ENCODE measurements around the gene TRIM8. TPM values are rescaled to one million over a fixed set of nuclear protein-coding genes. Genes with fewer than 3 reads are reported as not detected.
A peak's percentile ranks its signal among the peaks of the same experiment; 100 is the strongest.

The TRIM8 gene
- total RNA-seq, 1 experiment from 2014 or later: 36.3 TPM

DNA sequence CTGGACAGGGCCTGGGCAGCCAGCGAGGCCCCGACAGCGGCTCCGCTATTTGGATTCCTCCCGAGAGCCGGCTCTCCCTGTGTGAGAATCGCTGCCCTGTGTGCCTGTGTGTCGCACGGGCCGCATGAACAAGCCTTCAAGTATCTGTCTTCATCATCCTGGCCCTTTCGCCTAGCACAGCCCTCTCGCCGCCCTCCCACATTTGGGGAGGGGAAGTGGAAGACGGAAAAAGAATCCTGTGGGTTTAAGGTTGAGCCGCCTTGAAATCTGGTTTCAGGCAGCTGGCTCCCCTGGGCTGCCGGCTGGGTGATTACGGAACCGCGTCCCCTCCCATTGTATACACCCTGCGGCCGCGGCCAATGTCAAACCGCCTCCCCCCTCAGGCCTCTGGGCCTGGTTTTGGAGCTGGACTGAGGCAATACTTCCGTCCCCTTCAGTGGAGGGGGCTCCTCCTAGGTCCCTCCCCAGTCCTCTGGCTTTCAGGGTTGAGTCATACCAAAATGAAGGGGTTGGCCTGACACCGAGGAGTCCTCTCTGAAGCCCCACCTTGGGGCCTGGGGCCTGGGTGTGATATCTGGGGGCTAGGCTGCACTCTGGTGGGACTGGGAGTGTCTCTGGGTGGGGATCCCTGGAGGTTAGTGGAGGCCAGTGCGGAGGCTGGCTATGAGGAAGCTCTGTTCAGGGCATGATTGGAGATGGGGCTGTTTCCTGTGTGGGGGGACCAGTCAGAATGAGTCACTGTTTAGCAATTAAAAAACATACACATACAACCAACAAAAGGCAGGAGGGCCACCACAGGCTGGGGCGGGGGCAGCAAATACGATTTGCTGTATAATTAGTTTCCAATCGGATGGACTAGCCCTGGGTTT, 1.7 kb downstream of the TRIM8 start:
- H3K9me3 Mint-ChIP-seq: no peaks in the 10 kb centered on the region
- H3K27me3 Mint-ChIP-seq (ENCODE audit: low read depth): no peaks in the 10 kb centered on the region
- ChIA-PET POLR2A (interaction anchor here (0.6 to 3.2 kb wide), 4 partner anchors 13 to 1585 kb away, joined by 3 to 22 read pairs (median 6); no protein-coding TSS in a partner anchor), CTCF (interaction anchor here (1.0 to 3.2 kb wide), 11 partner anchors 14 to 184 kb away, joined by 3 to 45 read pairs (median 6); partner anchors contain the start of gene ACTR1A)
- H3K36me3 Mint-ChIP-seq: no peaks in the 10 kb centered on the region
- ATAC-seq (no peak), DNase-seq (ENCODE audit: low spot score) (peak; percentile 47)
- H3K4me3 Mint-ChIP-seq: peak overlapping the region; percentile 96
- TF ChIP-seq SP1 (CRISPR knock-in tag; conservative IDR thresholded peaks at IDR 0.05) (no peak), KAT7 (CRISPR knock-in tag; IDR thresholded peaks at IDR 0.05; ENCODE audit: borderline replicate concordance) (no peak), FOXK1 (CRISPR knock-in tag; IDR thresholded peaks at IDR 0.05) (peak; percentile 2; the same call in 1 of the 2 replicates)
- H3K27ac Mint-ChIP-seq: peak overlapping the region; percentile 94
- H3K4me1 Mint-ChIP-seq: peaks cover 54% of the 10 kb centered on the region

DNA sequence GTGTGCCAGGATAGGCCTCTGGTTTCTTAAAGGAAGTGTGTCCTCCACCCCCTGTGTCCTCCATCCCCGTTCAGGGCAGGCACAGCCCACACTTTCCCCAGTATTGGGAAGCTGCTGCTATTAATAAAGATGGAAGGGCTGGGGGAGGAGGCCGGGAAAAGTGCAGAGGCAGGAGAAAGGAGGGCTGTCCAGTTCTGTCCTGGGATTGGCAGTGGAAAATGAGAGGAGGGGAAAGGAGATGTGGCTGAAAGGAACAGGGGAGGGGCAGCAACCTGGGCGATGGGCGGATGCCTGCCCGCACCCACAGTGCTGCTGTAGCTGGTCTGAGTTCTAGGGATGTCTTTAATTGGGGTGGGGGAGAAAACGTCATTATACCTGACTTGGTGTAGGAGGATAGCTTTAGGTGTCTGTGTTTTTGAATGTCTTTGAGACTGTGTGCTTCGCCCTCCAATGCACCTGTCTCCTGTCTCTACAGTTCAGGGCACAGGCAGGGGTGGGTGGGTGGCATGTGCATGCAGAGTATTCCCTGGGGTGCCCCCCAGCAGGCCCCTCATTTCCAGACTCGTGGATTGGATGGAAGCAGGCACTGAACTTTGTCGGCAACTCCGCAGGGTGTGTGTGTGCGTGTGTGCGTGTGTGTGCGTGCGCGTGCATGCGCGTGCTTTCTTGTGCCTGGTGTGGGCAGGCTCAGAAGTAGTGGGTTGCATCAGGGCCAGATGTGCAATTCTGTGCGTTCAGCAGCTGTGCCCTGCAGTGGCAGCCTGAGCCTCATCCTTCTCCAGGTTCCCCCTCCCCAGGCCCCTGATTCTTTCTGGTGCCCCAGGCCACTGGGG, 2.5 kb downstream of the TRIM8 start:
- DNase-seq (ENCODE audit: low spot score): no peak
- Mint-ChIP-seq H3K36me3 (no peaks in the 10 kb centered on the region), H3K9me3 (no peaks in the 10 kb centered on the region), H3K4me1 (peaks cover 50% of the 10 kb centered on the region), H3K27ac (peak overlapping the region; percentile 48; the same call in 1 of the 2 replicates), H3K4me3 (peak overlapping the region; percentile 96), H3K27me3 (ENCODE audit: low read depth) (no peaks in the 10 kb centered on the region)
- CTCF ChIA-PET: interaction anchor here (0.6 to 3.2 kb wide), 6 partner anchors 18 to 144 kb away, joined by 3 to 45 read pairs (median 6); partner anchors contain the start of gene ACTR1A
- POLR2A ChIA-PET: interaction anchor here (3.2 kb wide), 1 partner anchor 19 kb away, joined by 22 read pairs; no protein-coding TSS in a partner anchor
- no peak for ATAC-seq
- TF ChIP-seq, protein P1, sequence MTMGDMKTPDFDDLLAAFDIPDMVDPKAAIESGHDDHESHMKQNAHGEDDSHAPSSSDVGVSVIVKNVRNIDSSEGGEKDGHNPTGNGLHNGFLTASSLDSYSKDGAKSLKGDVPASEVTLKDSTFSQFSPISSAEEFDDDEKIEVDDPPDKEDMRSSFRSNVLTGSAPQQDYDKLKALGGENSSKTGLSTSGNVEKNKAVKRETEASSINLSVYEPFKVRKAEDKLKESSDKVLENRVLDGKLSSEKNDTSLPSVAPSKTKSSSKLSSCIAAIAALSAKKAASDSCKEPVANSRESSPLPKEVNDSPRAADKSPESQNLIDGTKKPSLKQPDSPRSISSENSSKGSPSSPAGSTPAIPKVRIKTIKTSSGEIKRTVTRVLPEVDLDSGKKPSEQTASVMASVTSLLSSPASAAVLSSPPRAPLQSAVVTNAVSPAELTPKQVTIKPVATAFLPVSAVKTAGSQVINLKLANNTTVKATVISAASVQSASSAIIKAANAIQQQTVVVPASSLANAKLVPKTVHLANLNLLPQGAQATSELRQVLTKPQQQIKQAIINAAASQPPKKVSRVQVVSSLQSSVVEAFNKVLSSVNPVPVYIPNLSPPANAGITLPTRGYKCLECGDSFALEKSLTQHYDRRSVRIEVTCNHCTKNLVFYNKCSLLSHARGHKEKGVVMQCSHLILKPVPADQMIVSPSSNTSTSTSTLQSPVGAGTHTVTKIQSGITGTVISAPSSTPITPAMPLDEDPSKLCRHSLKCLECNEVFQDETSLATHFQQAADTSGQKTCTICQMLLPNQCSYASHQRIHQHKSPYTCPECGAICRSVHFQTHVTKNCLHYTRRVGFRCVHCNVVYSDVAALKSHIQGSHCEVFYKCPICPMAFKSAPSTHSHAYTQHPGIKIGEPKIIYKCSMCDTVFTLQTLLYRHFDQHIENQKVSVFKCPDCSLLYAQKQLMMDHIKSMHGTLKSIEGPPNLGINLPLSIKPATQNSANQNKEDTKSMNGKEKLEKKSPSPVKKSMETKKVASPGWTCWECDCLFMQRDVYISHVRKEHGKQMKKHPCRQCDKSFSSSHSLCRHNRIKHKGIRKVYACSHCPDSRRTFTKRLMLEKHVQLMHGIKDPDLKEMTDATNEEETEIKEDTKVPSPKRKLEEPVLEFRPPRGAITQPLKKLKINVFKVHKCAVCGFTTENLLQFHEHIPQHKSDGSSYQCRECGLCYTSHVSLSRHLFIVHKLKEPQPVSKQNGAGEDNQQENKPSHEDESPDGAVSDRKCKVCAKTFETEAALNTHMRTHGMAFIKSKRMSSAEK (CRISPR knock-in tag; IDR thresholded peaks at IDR 0.05; ENCODE audit: borderline replicate concordance): no peak
- TF ChIP-seq, protein P2, sequence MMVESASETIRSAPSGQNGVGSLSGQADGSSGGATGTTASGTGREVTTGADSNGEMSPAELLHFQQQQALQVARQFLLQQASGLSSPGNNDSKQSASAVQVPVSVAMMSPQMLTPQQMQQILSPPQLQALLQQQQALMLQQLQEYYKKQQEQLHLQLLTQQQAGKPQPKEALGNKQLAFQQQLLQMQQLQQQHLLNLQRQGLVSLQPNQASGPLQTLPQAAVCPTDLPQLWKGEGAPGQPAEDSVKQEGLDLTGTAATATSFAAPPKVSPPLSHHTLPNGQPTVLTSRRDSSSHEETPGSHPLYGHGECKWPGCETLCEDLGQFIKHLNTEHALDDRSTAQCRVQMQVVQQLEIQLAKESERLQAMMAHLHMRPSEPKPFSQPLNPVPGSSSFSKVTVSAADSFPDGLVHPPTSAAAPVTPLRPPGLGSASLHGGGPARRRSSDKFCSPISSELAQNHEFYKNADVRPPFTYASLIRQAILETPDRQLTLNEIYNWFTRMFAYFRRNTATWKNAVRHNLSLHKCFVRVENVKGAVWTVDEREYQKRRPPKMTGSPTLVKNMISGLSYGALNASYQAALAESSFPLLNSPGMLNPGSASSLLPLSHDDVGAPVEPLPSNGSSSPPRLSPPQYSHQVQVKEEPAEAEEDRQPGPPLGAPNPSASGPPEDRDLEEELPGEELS (CRISPR knock-in tag; IDR thresholded peaks at IDR 0.05): no peak
- no peak for TF ChIP-seq FOXP1 (CRISPR knock-in tag; IDR thresholded peaks at IDR 0.05; ENCODE audit: borderline replicate concordance)
- TF ChIP-seq, protein P3, sequence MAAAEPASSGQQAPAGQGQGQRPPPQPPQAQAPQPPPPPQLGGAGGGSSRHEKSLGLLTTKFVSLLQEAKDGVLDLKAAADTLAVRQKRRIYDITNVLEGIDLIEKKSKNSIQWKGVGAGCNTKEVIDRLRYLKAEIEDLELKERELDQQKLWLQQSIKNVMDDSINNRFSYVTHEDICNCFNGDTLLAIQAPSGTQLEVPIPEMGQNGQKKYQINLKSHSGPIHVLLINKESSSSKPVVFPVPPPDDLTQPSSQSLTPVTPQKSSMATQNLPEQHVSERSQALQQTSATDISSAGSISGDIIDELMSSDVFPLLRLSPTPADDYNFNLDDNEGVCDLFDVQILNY (CRISPR knock-in tag; IDR thresholded peaks at IDR 0.05): no peak
- TF ChIP-seq ZNF416 (CRISPR knock-in tag; IDR thresholded peaks at IDR 0.05): no peak
- no peak for TF ChIP-seq GABPB1 (CRISPR knock-in tag; IDR thresholded peaks at IDR 0.05)
- TF ChIP-seq, protein P4, sequence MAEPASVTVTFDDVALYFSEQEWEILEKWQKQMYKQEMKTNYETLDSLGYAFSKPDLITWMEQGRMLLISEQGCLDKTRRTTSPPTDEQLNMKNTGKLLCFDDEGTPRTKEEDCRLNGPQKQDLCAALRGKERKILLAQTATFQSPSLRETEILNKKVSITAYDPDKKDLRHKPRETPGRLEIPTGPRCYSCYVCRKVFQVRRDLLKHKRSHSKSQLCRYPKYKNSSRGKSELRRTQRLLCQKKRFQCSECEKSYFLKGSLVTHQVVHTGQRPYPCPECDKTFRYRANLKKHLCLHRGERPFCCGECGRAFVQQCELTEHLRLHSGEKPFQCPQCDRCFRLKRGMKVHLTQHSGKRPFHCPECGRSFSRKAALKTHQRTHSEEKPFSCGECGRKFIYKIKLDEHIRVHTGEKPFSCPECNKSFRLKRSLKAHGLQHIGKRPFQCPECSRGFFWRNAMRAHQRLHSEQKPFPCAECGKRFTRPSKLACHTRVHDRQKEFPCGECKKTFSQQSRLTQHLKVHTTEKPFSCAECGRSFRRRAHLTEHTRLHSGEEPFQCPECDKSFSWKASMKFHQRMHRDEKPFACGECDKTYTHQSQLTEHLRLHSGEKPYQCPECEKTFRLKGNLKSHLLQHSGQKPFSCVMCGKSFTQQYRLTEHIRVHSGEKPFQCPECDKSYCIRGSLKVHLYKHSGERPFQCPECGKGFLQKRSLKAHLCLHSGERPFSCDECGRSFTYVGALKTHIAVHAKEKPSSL (CRISPR knock-in tag; conservative IDR thresholded peaks at IDR 0.05): no peak
- no peak for TF ChIP-seq NR3C1 (CRISPR knock-in tag; conservative IDR thresholded peaks at IDR 0.05; ENCODE audit: low read depth)
- TF ChIP-seq ZNF232 (CRISPR knock-in tag; IDR thresholded peaks at IDR 0.05): no peak
- TF ChIP-seq ZNF219 (CRISPR knock-in tag; IDR thresholded peaks at IDR 0.05; ENCODE audit: borderline replicate concordance): no peak
- TF ChIP-seq, protein P5, sequence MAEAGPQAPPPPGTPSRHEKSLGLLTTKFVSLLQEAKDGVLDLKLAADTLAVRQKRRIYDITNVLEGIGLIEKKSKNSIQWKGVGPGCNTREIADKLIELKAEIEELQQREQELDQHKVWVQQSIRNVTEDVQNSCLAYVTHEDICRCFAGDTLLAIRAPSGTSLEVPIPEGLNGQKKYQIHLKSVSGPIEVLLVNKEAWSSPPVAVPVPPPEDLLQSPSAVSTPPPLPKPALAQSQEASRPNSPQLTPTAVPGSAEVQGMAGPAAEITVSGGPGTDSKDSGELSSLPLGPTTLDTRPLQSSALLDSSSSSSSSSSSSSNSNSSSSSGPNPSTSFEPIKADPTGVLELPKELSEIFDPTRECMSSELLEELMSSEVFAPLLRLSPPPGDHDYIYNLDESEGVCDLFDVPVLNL (CRISPR knock-in tag; IDR thresholded peaks at IDR 0.05; ENCODE audit: borderline replicate concordance, low read depth): no peak
- no peak for TF ChIP-seq EMX1 (CRISPR knock-in tag; IDR thresholded peaks at IDR 0.05)
- TF ChIP-seq, protein P6, sequence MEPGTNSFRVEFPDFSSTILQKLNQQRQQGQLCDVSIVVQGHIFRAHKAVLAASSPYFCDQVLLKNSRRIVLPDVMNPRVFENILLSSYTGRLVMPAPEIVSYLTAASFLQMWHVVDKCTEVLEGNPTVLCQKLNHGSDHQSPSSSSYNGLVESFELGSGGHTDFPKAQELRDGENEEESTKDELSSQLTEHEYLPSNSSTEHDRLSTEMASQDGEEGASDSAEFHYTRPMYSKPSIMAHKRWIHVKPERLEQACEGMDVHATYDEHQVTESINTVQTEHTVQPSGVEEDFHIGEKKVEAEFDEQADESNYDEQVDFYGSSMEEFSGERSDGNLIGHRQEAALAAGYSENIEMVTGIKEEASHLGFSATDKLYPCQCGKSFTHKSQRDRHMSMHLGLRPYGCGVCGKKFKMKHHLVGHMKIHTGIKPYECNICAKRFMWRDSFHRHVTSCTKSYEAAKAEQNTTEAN (CRISPR knock-in tag; IDR thresholded peaks at IDR 0.05): no peak
- TF ChIP-seq, protein P7, sequence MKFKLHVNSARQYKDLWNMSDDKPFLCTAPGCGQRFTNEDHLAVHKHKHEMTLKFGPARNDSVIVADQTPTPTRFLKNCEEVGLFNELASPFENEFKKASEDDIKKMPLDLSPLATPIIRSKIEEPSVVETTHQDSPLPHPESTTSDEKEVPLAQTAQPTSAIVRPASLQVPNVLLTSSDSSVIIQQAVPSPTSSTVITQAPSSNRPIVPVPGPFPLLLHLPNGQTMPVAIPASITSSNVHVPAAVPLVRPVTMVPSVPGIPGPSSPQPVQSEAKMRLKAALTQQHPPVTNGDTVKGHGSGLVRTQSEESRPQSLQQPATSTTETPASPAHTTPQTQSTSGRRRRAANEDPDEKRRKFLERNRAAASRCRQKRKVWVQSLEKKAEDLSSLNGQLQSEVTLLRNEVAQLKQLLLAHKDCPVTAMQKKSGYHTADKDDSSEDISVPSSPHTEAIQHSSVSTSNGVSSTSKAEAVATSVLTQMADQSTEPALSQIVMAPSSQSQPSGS (CRISPR knock-in tag; IDR thresholded peaks at IDR 0.05; ENCODE audit: borderline replicate concordance, low read depth): no peak

All from WTC11 (cell line).